Upper lobe of left lung (tissue), 4 donors: Measurements from ENCODE around the gene KRTAP5-3.

Experiments
- CTCF ChIP-seq, 6 experiments: fragments of 450-650 bp in 4 of 6; fragments of 200-600 bp in 2 of 6; sonication (generic) in 2 of 6; IDR thresholded peaks; one replicate each; pipeline ENCODE4 v1.5.1; 2016 to 2019; ENCODE audit warnings: antibody characterized with exemption in 6 of 6
- EP300 ChIP-seq, 4 donors: sonication (generic); formaldehyde crosslinking; IDR thresholded peaks; one replicate each; pipeline ENCODE4 v1.5.1; 2017; ENCODE audit warnings: antibody characterized with exemption in 4 of 4, control low read depth in 2 of 4
- POLR2A ChIP-seq, 4 donors: fragments of 450-650 bp; IDR thresholded peaks; one replicate each; pipeline ENCODE4 v1.5.1; 2016 to 2017; ENCODE audit warnings: antibody characterized with exemption in 4 of 4, mild to moderate bottlenecking in 2 of 4
- POLR2AphosphoS5 ChIP-seq, 2 donors: sonication (generic); formaldehyde crosslinking; IDR thresholded peaks; one replicate each; pipeline ENCODE4 v1.5.1; 2017; ENCODE audit warnings: antibody characterized with exemption in 2 of 2

- TF ChIP-seq POLR2AphosphoS5 (IDR thresholded peaks at IDR 0.05) (no peak), CTCF (IDR thresholded peaks at IDR 0.05) (no peak), POLR2A (IDR thresholded peaks at IDR 0.05) (no peak), EP300 (IDR thresholded peaks at IDR 0.05) (no peak)
These were observed 30.1 kb upstream of the KRTAP5-3 start for GRCh38 chr11:1638344-1638743.
